G401 (cell line): Measurements from ENCODE around the gene DPF1. TPM values are rescaled to one million over a fixed set of nuclear protein-coding genes. Genes with fewer than 3 reads are reported as not detected.

ENCODE experiments used
- DNase-seq: peaks from one replicate; pipeline ENCODE4 v3.0.0-alpha.2; 2015; ENCODE audit warnings: low spot score
- in situ Hi-C: cut with HindIII; loops from 2 replicates; pipeline ENCODE4 v1.10.0; 2016; ENCODE audit warnings: low sequenced_read_pairs, mixed read lengths
- total RNA-seq: library from RNA; depleted of rRNA; stranded (reverse); fragments of >200 nt; shearing (Covaris generic); gene quantifications from 2 replicates; pipeline ENCODE4 v1.2.3, GENCODE V29; 2014

The DPF1 gene
- total RNA-seq, 1 experiment from 2014 or later, result 7.0 TPM

DNA sequence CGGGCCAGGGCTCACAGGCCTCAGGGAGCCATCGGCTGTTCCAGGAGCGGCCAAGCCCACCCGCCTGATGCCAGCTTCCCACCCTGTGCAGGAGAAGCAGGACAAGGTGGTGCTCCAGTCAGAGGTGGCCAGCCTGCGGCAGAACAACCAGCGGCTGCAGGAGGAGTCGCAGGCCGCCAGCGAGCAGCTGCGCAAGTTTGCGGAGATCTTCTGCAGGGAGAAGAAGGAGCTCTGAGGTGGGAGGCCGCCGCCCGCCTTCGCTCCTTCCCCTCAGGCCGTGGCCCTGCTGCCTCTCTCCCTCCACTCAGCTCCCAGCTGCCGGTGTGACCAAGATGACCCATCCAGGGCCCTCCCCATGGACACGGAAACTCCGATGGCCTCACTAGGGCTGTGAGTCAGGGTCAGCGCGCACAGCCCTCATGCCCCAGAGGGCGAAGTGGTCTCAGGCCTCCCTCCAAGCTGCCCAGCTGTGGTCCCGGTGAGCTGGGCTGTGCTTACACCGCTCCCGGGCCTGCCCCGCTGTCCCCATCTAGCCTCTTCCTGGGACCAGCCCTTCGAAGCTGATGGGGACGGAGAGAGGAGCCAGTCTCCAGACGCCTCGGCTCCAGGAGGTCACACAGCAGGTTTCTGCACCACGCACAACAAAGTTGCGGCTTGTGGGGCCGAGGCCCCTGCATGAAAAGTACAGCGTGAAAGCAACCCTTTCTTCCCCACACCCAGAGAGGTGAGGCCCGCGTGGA is 17.8 kb downstream of the DPF1 start:
- no peak for DNase-seq

GRCh38 chr19:38204728-38205127 is 19.3 kb downstream of the DPF1 start:
- in situ Hi-C loops, result no loop called here
- no peak for DNase-seq

More for the DNA sequence above, 17.8 kb downstream of the DPF1 start:
- in situ Hi-C loops, result no loop called here

DNA sequence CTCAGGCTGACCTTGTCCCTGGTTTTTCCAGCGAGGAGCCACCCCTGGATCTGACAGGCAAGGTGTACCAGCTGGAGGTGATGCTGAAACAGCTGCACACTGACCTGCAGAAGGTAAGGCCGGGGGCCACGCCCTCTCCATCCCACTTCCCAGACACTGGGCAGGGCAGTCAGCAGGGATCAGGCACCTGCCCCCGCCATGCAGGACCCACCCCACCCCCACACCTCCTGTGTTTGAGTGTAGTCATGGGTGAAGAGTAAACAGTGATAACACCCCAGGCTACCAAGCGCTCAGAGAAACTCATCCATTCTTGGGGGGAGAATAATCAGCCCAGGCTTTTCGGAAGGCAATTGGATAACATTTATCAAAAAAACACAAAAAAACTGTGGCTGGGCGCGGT is 19.9 kb downstream of the DPF1 start:
- DNase-seq, result no peak
- in situ Hi-C loops, result no loop called here

GRCh38 chr19:38203197-38203596 is 20.8 kb downstream of the DPF1 start:
- DNase-seq, result no peak
- in situ Hi-C loops, result no loop called here

DNA sequence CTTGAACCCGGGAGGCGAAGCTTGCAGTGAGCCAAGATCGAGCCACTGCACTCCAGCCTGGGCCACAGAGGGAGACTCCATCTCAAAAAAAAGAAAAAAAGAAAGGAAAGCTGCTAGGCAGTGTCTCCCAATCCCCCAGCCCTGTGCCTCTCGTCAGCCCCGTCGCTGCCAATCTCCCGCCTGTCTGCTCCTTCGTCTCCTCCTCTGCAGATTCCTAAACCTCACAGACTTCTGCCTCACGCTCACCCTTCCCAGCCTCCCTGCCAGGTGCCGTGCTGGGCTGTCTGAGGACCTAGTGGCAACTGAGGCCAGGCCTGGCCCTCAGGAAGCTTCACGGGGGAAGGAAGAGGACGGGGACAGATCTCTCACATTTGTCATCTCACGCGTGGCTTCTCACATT is 21.5 kb downstream of the DPF1 start:
- DNase-seq, result no peak
- in situ Hi-C loops, result no loop called here

DNA sequence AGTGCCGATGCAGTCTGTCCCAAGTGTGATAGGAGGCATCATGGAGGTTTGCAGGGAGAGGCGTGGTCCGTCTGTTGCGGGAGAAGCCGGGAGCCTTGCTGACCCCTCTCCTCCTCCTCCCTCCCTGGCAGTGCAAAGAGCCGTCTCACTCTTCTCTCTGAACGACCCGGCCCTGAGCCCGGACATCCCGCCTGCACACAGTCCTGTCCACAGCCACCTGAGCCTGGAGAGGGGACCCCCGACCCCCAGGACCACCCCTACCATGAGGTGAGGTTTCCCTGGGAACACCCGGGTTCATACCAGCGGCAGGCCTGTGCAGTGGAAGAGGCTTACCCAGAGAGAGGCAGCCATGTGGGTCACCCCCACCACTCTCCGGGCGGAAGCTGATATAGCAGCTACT is 22.3 kb downstream of the DPF1 start:
- DNase-seq, result no peak
- in situ Hi-C loops, result no loop called here

- no peak for DNase-seq
- in situ Hi-C loops, result no loop called here
Observed at GRCh38 chr19:38199340-38199739, 24.7 kb downstream of the DPF1 start.

GRCh38 chr19:38197937-38198704 is 25.9 kb downstream of the DPF1 start:
- in situ Hi-C loops, result no loop called here
- no peak for DNase-seq

GRCh38 chr19:38196948-38197656 is 26.9 kb downstream of the DPF1 start:
- in situ Hi-C loops, result no loop called here
- DNase-seq, result no peak

DNA sequence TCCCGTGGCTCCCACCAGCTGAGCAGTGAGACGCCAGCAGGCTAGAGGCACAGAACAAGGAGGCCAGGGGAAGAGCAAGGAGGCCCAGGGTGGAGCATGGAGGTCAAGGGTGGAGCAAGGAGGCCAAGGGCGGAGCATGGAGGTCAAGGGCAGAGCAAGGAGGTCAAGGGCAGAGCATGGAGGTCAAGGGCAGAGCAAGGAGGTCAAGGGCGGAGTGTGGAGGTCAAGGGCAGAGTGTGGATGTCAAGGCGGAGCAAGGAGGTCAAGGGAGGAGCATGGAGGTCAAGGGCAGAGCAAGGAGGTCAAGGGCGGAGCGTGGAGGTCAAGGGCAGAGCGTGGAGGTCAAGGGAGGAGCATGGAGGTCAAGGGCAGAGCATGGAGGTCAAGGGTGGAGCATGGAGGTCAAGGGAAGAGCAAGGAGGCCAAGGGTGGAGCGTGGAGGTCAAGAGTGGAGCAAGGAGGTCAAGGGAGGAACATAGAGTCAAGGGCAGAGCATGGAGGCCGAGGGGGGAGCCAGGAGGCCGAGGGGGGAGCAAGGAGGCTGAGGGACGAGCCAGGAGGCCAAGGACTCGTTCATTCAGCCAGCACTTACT is 27.7 kb downstream of the DPF1 start:
- in situ Hi-C loops, result no loop called here
- DNase-seq, result no peak

DNA sequence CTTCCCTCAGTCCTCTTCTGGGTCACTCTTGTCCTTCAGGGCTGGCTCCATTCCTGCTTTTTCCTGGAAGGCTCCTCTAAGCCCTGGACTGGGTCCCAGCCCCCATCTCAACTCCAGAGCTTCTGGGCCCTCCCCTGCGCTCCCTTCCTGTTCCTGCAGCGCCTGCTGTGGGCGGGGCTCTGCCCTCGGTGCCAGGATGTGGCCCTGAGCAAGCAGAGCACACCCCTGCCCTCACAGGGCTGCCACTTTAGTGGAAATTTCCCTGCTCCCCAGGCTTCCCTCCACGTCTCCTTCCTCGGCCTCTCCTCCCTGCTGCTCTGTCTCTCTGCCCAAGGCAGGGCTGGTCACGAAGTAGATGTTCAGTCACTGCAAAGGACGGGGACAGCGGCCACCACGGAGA is 28.8 kb downstream of the DPF1 start:
- DNase-seq, result no peak
- in situ Hi-C loops, result no loop called here

DNA sequence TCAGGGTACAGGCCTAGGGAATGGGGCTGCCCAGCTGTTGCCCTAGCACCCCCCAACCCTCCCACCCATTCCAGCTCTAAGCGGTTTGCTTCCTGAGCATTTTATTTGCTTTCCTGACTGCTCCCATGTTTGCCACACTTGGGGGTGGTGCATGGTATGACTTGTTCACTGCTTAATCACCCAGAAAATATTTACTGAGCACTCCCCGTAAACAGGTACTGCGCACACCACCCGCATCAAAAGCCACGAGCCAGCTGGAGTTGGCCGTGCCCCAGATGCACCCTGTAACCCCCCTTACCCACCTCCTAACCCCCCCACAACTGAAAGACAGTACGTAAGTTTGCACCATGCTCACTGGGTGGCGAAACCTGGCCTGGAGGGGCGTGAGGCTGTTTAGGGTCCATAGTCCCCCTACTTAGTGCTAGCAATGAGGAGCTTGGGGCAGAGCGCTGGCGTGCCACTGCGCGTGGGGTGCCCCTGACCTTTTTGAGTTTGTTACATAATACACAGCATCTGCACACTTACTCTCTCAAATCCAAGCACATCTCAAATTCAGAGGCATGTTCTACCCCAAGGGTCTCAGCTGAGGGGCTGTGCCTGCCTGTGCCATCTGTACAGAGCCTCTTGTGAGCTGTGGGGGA is 29.8 kb downstream of the DPF1 start:
- in situ Hi-C loops, result no loop called here
- DNase-seq, result no peak

GRCh38 chr19:38193445-38193844 is 30.6 kb downstream of the DPF1 start:
- no peak for DNase-seq
- in situ Hi-C loops, result no loop called here

- no peak for DNase-seq
- in situ Hi-C loops, result no loop called here
Observed at GRCh38 chr19:38191747-38192146, 32.3 kb downstream of the DPF1 start.

DNA sequence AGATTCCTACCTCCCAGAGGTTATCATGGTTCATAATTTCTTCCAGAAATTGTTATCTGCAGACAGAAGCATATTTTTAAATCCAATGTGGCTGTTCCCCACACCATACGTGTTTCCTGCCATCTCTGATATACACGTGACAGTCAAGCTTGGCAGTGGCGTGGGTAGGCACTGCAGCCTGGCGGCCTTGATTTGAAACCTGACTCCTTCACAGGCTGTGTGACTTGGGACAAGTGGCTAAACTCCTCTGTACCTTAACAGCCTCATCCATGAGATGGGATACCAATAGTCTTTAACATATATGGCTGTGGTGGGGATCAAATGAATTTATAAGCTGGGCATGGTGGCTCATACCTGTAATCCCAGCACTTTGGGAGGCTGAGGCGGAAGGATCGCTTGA is 33.2 kb downstream of the DPF1 start:
- in situ Hi-C loops, result no loop called here
- no peak for DNase-seq

GRCh38 chr19:38190061-38190460 is 34.0 kb downstream of the DPF1 start:
- DNase-seq, result no peak
- in situ Hi-C loops, result no loop called here

GRCh38 chr19:38185562-38185961 is 38.5 kb downstream of the DPF1 start:
- in situ Hi-C loops, result no loop called here

GRCh38 chr19:38184815-38185214 is 39.2 kb downstream of the DPF1 start:
- in situ Hi-C loops, result no loop called here
- no peak for DNase-seq

More at GRCh38 chr19:38185562-38185961, 38.5 kb downstream of the DPF1 start:
- DNase-seq, result no peak

DNA sequence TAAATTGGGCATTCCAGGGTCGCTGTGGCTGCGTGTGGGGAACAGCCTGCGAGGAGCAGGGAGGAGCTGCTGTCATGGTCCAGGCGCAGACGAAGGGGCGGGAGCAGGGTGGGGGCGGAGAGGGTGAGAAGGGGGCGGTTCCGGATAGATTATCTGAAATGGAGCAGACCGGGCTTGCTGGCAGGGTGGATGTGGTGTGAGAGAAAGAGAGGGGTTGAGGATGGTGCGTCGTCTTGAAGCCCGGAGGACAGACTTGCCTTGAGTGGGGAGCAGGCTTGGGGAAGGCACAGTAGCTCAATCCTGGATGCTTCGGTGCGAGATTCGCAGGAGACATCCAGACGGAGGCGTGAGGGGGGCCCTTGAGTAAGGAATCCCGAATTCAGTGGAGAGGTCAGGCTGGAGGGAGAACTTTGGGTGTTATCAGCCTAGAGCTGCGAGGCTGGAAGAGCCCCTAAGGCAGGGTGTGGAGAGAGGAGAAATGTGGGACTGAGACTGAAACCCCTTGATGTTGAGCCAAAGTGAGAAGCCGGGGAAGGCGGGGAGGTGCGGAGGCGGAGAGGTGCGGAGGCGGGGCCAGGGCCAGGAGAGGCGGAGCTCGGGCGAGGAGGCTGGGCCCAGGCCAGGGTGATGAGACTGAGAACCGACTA is 40.6 kb downstream of the DPF1 start:
- in situ Hi-C loops, result no loop called here
- no peak for DNase-seq
